COR-L47 (cell line): ENCODE measurements around the gene EHBP1L1.

Source experiments
- DNase-seq: peaks from one replicate; lab custom pipeline; 2025; lab: John Stamatoyannopoulos, UW

Gene EHBP1L1

DNA sequence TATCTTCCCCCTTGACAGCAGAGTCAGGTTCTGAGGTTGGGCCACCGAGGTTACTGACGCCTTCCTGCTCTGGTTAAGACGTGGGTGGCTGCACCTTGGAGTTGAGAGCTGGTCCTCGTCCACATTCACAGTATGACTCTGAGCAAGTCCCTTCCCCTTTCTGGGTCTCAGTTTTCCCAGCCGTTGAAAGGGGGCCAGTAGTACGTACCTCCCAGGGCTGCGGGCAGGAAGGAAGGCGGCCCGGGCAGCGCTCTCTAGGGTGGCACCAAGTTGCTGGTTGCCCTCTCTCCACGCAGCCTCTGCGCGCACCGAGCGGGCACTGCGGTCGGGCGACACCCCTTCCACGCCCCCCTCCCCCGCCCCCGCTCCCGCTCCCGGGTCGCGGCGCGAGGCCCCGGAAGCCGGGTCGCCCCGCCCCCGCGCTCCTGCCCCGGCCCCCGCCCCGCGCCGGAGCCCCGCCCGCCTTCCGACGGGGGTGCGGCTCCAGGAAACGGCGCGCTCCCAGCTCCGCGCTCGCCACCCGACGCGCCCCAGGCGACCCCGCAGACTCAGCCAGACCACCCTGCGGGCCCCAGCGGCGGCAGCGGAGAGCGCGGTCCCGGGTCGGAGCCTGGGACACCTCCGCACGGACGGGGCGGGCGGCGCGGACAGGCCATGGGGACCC is at the start of gene EHBP1L1:
Gene EHBP1L1 (plus strand): TSS at position 486 of the 664 bp plus-strand sequence. CDS start 250 bp downstream, outside the sequence.
- peak; percentile 33 for DNase-seq

DNA sequence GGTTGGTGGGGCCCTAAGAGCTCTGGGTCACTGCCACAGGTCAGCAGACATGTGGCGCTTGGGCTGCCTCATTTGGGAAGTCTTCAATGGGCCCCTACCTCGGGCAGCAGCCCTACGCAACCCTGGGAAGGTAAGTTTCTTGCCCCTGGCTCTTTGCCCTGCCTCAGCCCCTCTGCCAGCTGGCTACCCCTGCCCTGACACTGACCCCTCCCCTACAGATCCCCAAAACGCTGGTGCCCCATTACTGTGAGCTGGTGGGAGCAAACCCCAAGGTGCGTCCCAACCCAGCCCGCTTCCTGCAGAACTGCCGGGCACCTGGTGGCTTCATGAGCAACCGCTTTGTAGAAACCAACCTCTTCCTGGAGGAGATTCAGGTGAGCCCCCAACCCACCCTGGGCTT is 49.1 kb upstream of the EHBP1L1 start:
- DNase-seq = no peak

DNA sequence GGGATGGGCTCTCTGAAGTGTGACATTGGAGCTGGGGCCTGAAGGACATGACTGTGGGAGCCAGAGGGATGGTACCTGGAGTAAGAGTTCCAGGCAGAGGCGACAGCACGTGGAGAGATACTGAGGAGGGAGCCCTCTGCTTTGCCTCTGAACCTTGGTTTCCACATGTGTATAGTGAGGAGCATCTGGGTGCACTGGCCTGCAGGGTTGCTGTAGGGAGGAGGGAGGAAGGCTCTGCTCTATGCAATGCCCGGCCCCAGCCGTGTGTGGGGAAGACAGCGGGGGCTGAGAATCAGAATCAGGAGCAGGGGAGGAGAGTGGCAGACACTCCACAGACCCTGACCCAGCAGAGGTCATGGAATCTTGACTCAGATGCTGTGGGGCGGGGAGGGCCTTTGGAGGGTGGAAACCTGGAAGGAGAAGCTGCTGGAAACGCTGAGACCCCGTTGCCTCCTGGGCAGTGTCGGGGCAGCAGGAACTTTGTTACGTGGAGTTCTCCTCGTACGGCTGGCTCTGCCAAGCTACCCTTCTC is 47.0 kb upstream of the EHBP1L1 start:
- DNase-seq = no peak

DNA sequence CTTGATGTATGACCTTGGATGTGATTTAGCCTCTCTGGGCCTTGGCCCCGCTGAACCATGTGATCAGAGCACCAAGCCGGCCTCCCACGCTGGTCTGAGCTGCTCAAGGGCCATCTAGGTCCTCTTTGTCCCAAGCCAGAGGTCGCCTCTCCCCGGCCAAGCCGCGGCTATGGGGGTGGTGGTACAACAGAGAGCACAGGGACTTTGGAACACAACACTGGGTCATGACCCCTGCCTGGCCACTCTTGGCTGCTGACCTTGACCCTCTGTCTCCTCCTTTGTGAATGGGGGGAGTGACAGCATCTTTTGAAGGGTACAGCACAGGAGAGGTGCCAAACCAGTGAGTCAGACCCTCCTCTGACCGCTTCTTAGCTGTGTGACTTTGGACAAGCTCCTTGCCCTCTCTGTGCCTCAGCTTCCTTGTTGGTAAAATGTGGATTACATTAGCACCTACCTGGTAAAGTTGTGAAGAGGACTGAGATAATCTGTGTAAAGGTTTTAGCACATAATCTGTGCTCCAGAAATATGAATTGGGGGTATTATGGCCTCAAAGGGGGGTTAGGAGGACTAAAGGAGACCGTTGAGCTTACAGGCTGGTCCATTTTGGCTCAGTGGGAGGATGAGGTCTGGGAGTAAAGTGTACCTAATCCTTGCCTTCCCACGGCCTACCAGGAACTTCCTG is 46.2 kb upstream of the EHBP1L1 start:
- DNase-seq = no peak

DNA sequence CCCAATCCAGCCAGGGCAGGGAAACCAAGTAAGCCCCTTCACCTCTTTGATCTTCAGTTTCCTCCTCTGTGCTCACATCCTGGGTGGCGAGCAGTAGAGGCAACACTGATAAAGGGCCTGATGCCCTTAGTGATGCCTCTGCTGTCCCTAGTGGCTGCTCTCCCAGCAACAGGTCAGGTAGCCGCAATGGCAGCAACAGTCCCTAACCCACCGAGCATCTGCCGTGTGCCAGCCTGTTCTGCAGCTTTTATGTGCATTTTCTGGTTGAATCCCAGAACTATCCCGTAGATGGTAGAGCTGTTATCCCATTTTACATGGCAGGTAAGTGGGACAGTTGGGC is 45.7 kb upstream of the EHBP1L1 start:
- no peak for DNase-seq

DNA sequence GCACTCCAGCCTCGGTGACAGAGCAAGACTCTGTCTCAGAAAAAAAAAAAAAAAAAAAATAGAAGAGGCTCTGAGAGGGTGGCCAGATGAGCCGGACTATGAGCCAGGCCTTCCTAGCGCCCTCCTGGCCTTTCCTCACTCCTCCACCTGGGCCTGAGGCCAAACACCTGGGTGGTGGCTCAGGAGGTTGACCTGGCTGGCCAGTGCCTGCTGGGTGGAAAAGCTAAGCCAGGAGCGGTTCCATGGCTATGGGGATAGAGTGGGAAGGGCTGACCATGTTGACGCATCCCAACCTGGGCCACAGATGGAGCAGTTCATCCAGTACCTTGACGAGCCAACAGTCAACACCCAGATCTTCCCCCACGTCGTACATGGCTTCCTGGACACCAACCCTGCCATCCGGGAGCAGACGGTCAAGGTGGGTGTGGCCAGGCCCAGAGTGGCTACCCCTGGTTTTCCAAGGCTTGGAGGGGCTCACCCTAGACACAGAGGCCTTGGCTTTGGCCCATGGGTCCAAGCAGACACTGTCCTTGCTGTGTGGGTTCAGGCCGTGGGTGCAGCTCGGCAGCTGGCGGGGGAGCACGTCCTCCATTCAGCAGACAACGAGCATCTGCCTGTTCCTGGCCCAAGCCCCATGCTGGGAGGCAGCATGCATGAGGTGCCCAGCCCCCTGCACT is 43.3 kb upstream of the EHBP1L1 start:
- DNase-seq = no peak

DNA sequence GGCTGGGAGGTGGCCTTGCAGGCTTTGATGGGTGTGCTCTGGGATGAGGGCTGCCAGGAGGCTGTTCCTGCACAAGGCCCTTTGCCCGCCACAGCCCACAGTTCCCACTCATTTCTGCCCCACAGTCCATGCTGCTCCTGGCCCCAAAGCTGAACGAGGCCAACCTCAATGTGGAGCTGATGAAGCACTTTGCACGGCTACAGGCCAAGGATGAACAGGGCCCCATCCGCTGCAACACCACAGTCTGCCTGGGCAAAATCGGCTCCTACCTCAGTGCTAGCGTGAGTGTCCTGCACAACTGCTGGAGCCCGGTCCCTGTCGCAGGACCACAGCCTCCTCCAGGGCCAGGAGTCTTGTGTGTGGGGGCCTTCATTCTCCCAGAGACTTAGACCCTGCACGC is 40.8 kb upstream of the EHBP1L1 start:
- DNase-seq = no peak

DNA sequence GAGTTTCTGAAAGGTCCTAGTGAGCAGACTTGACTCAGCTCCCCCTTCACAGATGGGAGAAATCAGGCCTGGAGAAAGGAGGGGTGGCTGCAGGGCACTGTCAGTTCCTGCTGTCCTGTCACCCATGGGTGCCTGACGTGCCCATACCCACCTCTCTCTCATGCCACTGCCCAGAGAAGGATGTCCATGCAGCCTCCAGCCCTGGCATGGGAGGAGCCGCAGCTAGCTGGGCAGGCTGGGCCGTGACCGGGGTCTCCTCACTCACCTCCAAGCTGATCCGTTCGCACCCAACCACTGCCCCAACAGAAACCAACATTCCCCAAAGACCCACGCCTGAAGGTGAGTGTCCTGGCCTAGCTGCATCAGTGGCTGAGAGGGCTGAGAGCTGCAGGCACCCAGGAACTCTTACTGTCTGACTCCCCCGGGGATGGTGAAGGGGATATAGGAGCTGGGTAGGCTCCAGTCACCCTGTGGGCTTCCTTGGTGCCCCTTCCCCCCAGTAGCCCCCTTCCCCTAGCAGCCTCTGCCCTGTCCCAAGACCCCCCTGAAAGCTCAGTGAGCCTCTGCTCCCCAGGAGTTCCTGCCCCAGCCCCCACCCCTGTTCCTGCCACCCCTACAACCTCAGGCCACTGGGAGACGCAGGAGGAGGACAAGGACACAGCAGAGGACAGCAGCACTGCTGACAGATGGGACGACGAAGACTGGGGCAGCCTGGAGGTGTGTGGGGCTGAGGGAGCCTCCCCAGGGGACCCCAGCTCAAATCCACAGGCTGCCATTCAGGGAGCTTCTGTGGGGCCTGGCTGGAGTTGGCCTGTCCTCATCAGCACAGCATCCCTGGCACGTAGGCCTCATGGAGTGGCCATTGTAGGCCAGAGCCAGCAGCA is 39.2 kb upstream of the EHBP1L1 start:
- DNase-seq = no peak

DNA sequence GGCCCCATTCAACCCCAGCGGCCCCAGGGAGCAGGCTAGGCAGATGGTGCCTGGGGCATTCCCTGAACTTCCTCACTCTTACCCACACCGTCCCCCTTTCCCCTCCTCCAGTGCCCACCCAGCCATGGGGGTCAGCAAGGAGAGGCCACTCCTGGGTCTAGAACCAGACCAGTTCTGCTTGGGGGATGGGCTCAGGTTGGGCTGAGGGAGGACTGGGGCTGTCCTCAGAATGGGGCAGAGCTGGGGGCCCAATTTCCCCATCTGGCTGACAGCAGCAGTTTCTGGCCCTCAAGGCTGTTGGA is 38.6 kb upstream of the EHBP1L1 start:
- no peak for DNase-seq

DNA sequence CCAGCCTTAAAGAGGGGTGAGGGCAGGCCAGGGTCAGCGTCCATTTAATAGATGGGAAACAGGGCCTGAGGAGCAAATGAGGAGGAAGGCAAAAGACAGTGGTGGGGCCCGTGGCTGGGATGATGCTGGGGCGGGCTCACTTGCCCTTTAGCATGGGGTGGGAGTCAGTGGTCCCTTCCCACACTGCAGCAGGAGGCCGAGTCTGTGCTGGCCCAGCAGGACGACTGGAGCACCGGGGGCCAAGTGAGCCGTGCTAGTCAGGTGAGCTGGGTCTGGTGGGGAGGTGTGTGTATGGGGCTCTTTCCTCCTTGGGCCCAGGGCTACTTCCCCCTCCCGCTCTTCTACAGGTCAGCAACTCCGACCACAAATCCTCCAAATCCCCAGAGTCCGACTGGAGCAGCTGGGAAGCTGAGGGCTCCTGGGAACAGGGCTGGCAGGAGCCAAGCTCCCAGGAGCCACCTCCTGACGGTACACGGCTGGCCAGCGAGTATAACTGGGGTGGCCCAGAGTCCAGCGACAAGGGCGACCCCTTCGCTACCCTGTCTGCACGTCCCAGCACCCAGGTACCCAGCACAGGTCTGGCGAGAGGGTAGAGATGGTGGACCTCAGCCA is 38.1 kb upstream of the EHBP1L1 start:
- DNase-seq = no peak

DNA sequence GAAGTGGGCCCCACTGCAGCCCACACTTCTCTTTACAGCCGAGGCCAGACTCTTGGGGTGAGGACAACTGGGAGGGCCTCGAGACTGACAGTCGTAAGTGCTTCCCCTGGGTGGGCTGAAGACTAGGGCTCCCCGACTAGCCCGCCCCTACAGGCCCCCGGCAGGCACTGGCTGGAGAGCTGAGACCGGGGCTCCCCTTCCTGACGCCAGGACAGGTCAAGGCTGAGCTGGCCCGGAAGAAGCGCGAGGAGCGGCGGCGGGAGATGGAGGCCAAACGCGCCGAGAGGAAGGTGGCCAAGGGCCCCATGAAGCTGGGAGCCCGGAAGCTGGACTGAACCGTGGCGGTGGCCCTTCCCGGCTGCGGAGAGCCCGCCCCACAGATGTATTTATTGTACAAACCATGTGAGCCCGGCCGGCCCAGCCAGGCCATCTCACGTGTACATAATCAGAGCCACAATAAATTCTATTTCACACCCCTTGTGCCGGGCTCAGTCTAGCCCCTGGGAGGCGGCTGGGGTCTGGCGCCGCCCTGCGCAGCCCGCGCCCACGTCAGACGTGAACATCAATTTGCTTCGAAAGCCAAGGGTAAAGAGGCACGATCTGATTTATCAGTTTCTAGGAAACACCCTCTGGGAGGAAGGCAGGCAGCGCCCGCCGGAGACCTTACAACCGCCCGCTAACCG is 37.5 kb upstream of the EHBP1L1 start:
- no peak for DNase-seq

DNA sequence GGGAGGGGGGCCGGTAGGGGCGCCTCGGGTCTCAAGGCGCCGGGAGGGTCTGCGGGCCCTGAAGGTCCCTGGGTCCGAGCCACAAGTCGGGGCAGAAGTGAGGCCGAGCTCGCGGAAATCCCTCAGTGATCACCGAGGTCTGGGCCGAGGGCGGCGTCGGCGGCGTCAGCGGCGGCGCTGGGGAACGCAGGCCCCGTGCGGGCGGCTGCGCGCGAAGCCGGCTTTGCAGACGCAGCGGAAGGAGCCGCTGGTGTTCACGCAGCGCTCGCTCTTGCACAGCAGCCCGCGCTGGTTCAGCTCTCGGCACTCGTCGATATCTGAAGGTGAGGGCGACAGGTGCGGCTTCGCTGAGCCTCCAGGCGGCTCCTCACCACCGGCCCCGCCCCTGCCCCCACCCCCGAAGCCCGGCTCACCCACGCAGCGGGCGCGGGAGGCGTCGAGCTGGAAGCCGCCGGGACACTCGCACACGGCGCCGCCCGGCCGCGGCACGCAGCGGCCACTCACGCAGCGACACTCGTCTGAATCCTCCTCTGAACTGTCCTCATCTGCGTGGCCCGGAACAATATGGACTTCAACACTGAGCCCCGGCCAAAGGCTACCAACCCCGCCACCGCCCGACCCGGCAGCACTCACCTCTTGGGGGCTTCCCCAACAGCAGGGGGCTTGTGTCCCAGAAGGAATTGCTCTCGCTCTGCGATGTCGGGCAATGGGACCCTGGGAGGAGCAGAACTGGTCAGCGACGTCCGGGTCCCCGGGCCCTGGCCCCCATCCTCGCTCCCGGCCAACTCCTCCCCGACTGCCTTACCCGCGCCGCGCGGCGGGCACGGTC is 36.7 kb upstream of the EHBP1L1 start:
- DNase-seq = no peak

DNA sequence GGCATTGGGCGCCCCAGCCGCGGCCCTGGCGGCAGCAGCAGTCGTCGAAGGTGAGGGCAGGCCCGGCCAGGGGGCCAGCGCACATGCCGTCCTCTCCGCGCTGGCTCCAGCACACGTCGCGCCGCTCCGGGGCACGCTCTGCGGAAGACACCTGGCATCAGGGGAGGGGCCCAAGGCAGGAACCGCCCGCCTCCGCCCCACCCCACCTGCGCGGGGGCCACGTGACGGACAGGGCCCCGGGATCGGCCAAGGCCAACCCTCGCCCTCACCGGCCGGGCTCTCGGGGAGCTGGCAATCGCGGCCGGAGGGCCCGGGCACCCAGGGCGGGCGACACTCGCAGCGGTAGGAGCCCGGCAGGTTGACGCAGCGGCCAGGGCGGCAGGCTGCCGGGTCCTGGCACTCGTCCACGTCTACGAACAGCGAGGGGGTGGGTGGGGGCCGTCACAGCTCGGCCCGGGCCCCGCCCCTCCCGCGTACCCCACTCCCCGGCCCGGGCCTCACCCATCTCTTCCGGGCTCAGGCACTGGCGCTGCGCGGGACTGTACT is 36.0 kb upstream of the EHBP1L1 start:
- no peak for DNase-seq

DNA sequence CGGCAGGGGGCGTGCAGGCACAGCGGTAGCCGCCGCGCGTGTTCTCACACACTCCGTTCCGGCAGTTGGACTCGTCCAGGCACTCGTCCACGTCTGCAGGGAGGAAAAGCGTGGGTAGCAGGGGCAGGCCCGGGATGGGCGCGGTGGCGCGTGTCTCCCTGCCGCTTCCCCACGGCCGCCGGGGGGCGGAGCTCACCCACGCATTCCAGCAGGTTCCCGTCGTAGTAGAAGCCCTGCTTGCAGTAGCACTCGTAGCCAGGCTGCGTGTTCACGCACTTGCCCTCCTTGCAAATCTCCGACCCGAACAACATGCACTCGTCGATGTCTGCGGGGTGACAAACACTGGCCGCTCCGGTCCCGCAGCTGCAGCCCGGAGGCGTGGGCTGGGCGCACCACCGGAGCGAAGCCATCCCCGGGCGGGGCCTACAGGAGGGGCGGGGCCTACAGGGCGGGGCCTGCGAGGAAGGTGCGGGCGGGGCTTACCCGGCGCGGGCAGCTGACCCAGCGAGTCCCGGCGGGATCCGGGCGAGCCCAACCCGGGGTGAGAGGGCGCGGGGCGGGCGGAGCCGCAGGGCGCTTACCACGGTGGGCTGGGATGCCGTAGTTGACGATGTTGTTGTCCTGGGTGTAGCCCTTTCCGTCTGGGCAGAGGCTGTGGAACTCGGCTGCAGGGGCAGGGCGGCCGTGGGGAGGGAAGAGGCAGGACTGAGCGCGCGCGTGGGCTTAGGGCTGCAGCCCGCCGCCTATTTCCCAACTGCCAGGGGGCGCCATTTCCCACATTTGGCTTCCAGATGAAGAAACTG is 35.4 kb upstream of the EHBP1L1 start:
- DNase-seq = peak; percentile 78

DNA sequence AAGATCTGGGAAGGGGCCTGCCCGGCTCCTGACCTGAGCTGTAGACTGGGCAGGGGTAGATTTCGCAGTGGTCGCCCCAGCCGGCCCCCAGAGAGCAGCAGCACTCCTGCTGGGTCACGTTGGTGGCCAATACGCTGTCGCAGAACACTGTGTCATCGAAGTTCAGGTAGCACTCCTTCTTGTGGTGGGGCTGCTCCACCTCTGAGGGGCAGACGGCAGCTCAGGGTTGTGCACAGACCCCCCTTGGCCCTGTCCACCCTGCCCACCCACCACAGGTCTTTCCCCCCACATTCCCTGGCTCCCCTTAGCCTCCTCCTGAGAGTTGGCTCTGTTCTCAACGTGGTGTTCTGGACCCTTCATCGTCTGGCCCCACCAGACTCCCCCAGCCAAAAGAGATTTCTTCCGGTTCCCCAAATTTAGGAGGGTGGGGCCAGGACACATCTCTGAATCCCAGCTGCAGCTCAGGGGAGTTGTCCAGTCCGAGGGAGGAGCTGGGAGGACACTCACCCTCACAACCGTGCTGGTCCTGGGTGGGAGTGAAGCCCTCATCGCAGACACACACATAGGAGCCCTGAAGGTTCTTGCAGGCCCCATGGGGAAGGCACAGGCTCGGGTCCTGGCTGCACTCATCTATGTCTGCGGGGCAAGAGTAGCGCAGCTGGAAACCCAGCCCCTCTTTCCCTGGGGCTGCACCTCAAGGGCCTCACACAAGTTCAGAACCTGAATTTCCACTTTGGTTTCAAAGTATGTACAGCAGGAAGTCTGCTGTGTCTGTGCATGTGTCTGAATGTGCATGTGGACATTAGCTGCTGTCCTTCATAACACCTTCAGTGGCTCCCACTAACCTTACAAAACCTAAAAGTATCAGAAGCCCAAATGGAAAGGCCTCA is 34.5 kb upstream of the EHBP1L1 start:
- DNase-seq = no peak

DNA sequence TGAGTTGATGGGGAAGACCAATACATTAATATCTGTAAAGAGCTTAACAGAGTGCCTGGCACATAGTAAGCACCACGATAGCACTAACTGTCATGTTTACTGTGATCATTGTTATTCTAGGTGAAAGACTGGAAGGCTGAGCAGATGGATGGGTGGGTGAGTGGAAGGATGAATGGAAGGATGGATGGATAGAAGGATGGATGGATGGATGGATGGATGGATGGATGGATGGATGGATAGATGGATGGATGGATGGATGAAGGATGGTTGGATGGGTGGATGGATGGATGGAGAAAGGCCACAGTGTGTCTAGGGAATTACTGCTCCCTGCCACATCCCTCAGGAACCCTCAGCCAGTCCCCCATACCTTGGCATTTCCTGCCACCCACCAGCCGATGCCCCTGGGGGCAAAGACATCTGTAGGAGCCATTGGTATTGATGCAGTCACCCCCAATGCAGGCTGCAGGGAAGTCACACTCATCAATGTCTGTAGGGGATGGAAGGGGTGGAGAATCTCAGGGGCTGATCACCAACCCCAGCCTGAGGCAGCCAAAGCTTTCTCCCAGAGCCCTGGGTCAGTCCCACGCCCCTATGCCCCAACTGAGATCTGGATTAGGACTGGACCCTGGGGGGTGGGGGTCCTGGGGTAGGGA is 33.0 kb upstream of the EHBP1L1 start:
- DNase-seq = no peak

DNA sequence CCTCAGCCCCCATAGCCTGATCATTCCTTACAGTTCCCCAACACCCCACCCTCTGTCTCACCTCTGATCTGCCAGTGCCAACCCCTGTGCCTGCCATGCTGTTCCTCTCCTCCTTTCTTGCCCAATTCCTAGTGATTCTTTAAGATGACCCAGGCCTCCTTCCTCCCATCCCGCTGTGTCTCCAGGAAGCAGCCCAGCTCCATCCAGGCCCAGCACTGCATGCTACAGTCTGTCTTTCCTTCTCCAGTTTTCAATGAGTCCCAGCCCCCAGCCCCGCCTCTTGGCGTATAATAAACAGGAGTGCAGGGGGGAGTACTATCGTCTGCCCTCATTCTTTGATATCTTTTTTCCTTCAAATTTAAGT is 30.0 kb upstream of the EHBP1L1 start:
- no peak for DNase-seq
